CD4-positive, alpha-beta T cell treated with Interleukin-12 subunit alpha and Interleukin-12 subunit beta, for 1 hour (primary cell): ENCODE results near the gene CETN1.

Source experiments
- DNase-seq: peaks from one replicate; pipeline ENCODE4 v3.0.0-alpha.2; 2020

CETN1 gene

GRCh38 chr18:577643-578375, 2.4 kb upstream of the CETN1 start:
- DNase-seq: no peak

DNA sequence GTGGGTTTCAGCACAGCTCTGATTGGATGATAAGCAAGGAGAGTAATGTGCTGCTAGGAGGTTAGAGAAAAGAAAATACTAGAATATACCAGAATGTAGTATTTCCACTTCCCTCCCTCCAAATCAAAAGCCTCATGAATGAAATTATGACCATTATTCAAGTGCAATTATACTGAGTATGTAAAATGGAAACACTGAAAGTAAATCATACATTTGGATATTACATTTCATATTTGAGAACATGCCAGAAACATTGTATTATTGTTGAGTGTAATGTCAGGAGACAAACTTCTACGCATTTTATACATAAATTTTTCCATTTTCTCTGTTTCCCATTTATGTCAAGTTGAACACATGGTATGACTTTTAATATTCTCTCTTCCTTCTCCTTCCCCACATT, 942 bp upstream of the CETN1 start:
- no peak for DNase-seq

- DNase-seq: no peak
Observed at GRCh38 chr18:581096-581495, 916 bp downstream of the CETN1 start.

DNA sequence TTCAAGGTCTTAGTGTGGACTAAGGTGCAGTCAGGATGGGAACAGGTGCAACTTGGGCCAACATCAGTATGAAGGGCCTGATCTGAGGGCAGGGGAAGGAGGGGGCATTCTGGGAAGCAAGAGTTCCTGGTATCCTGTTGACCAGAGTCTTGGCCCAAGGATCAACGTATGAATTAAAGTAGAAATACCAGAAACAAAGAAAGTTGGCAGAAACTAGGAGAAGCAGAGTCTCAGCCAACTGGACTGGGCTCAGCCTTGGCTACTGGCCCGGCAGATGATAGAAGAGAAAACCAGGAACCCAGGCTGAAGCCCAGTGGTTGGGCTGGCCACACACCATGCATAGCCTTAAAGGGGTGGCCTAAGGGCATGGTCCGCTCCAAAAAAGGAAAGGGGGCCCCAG, 2.3 kb downstream of the CETN1 start:
- no peak for DNase-seq

DNA sequence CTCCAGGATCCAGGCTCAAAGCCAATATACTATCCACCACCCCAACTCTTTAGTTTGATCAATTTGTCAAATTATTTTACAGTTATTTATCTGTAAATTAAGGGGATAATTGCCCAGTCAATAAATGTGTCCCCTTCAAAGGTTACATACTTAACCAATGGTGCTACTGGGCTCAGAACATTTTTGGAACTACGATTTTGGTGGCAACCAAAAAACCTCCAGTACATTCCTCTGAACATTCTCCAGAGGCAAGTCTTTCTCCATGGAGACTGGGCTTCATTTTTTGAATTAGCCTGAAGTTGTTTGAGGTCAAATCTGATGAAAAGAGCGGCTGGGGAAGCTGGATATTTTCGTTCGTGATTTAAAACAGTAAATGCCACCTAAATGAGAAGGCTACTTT, 14.9 kb downstream of the CETN1 start:
- no peak for DNase-seq

DNA sequence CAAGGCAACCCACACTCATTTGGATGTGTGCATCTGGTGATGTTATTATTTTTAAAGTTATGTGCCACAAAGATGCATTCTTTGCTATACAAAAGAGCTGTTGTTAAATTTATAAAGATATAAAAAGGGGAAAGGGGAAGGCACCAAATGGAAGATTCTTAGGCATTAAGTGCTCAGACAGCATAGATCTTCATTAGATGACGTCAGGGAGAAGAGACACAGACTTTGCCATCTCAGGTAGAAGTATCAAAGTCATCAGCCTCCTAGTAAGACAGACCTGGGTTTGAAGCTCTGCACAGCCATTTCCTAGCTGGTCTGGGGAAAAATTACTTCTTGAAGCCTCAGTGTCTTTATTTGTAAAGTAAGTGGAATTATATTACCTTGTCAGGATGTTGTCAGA, 15.4 kb downstream of the CETN1 start:
- no peak for DNase-seq

- DNase-seq: no peak
Observed at GRCh38 chr18:596288-596881, 16.2 kb downstream of the CETN1 start.

GRCh38 chr18:598124-598589, 18.0 kb downstream of the CETN1 start:
- no peak for DNase-seq

- DNase-seq: no peak
Observed at GRCh38 chr18:600107-600506, 19.9 kb downstream of the CETN1 start.

DNA sequence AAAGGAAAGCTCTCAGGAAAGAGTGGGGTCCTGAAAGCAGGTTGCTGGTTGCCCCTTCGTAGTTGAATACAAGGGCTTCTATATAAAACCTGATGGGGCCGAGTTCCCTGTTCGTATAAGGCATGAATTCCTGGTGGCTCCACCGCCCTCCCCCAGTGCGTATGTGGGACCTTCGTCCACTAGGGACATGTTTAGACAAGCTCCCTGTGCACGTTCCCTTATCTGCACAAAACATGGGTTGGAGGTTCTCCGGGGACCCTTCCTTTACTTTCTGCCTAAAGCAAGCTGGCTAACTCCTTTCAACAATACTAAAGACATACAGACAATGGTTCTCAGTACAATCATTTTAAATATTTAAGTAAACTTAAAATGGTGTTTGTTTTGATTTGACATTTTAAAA, 24.6 kb downstream of the CETN1 start:
- DNase-seq: no peak

- DNase-seq: no peak
Observed at GRCh38 chr18:607930-608329, 27.8 kb downstream of the CETN1 start.

GRCh38 chr18:610214-610928, 30.2 kb downstream of the CETN1 start:
- DNase-seq: no peak

DNA sequence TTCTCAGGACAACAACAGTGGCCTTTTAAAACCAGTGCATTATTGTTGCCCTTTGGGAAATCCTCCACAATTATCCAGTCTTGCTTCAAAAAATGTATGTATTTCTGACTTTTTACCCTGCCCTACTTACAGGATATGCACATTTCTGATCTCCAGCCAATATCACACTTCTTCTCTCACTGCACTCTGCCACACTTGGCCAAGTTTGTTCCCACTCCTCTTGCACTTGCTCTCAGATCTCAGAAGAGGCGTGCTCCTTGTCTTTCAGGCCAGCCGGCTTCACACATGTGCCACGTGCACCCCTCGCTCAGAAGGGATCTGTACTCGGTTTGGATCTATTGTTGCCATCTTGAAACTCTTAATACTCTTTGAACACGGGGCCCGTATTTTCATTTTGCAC, 32.0 kb downstream of the CETN1 start:
- no peak for DNase-seq

- no peak for DNase-seq
Observed at GRCh38 chr18:614193-614592, 34.0 kb downstream of the CETN1 start.

- DNase-seq: no peak
Observed at GRCh38 chr18:615092-615521, 34.9 kb downstream of the CETN1 start.

GRCh38 chr18:615773-616172, 35.6 kb downstream of the CETN1 start:
- DNase-seq: no peak

GRCh38 chr18:616380-616995, 36.3 kb downstream of the CETN1 start:
- peak; percentile 38 for DNase-seq

DNA sequence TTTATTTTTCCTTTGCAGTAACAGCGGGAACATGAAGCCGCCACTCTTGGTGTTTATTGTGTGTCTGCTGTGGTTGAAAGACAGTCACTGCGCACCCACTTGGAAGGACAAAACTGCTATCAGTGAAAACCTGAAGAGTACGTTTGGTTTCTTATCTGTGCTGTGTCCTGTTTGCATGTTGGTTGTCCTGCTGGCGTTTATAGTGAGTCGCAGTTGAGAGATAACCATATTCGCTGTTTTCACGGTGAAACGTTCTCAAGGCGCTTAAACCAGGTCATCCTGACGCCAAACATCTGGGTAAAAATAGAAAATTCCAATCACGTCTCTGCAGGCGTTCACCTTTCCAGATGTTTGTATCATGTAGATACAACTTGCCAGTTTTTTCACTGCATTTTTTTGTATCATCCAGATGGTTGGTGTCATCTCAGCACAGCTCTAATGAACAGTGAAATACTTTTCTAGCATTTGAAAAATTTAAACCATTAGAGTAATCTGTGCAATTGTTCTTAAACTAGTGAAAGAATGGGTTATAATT, 37.9 kb downstream of the CETN1 start:
- no peak for DNase-seq

GRCh38 chr18:618618-619017, 38.4 kb downstream of the CETN1 start:
- DNase-seq: no peak

- DNase-seq: no peak
Observed at GRCh38 chr18:621291-622043, 41.3 kb downstream of the CETN1 start.

GRCh38 chr18:622289-622688, 42.1 kb downstream of the CETN1 start:
- DNase-seq: no peak

DNA sequence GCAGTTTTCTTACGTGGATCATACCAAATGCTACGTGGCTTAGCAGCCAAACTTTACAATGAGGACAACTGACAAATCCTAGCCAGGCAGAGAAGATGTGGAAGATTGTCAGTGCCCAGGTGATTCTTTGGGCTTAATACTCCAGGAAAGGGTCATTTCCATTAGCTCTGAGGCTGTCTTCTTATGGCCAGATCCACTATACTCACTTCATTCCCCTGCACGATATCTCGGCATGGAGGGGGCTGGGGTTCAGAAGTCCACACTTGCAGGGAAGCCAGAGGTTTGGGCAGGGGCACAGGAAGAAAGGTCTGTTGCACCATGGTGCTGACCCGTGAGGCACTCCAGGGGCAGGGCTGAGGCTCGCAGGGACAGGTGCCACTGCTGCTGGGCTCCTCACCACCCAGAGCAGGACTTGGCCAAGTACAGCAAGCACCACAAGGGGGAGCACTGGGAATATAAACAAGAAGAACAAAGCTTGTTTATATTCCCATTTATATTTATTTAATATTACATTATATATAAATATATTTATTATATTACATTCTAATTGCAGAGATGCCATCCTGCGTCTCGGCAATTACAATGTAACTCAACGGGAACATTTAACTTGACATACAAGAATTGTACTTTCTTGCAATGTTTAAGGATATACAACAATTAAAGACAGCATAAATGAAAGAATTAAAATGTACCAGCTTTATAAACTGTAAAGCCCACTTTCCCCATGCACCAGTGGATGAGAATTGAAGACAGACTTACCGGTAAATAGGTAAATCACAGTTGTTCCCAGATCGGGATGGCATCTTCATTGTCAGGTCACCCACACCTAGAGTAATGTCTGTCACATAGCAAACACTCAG, 43.8 kb downstream of the CETN1 start:
- peak; percentile 61 for DNase-seq
